ENCODE measurements around the gene GOSR2.
A peak's percentile ranks its signal among the peaks of the same experiment; 100 is the strongest.

GOSR2 gene

GRCh38 chr17:46943501-46944393 is 20.8 kb downstream of the GOSR2 start:
- TF ChIP-seq REST (IDR thresholded peaks at IDR 0.05; ENCODE audit: insufficient read depth in 1 of 2, low read depth in 2 of 2, low read length in 2 of 2): no peak
- TF ChIP-seq TAF1 (IDR thresholded peaks at IDR 0.05; ENCODE audit: borderline replicate concordance, insufficient read depth, low read length): no peak
- peak; percentile 49 for TF ChIP-seq FOXP2 (optimal IDR thresholded peaks at IDR 0.05; ENCODE audit: borderline replicate concordance, extremely low read depth, extremely low read length, insufficient read depth)
- TF ChIP-seq SIN3A (IDR thresholded peaks at IDR 0.05; ENCODE audit: borderline replicate concordance, insufficient read depth, low read length): no peak
- peak; percentile 18 for TF ChIP-seq POLR2AphosphoS5 (IDR thresholded peaks at IDR 0.05; ENCODE audit: low read depth, low read length)

GRCh38 chr17:46944931-46945330 is 22.0 kb downstream of the GOSR2 start:
- TF ChIP-seq POLR2AphosphoS5 (IDR thresholded peaks at IDR 0.05; ENCODE audit: low read depth, low read length) (0 out of 2 replicates have a peak, but pooled peaks have one; percentile 31), TAF1 (IDR thresholded peaks at IDR 0.05; ENCODE audit: borderline replicate concordance, insufficient read depth, low read length) (no peak)

GRCh38 chr17:46947216-46947615 is 24.3 kb downstream of the GOSR2 start:
- TF ChIP-seq TAF1 (IDR thresholded peaks at IDR 0.05; ENCODE audit: borderline replicate concordance, insufficient read depth, low read length) (no peak), SIN3A (IDR thresholded peaks at IDR 0.05; ENCODE audit: borderline replicate concordance, insufficient read depth, low read length) (no peak), POLR2AphosphoS5 (IDR thresholded peaks at IDR 0.05; ENCODE audit: low read depth, low read length) (no peak), REST (IDR thresholded peaks at IDR 0.05; ENCODE audit: insufficient read depth in 1 of 2, low read depth in 2 of 2, low read length in 2 of 2) (no peak), FOXP2 (optimal IDR thresholded peaks at IDR 0.05; ENCODE audit: borderline replicate concordance, extremely low read depth, extremely low read length, insufficient read depth) (no peak)

- TF ChIP-seq TAF1 (IDR thresholded peaks at IDR 0.05; ENCODE audit: borderline replicate concordance, insufficient read depth, low read length) (no peak), POLR2AphosphoS5 (IDR thresholded peaks at IDR 0.05; ENCODE audit: low read depth, low read length) (no peak), FOXP2 (optimal IDR thresholded peaks at IDR 0.05; ENCODE audit: borderline replicate concordance, extremely low read depth, extremely low read length, insufficient read depth) (no peak), SIN3A (IDR thresholded peaks at IDR 0.05; ENCODE audit: borderline replicate concordance, insufficient read depth, low read length) (no peak), REST (IDR thresholded peaks at IDR 0.05; ENCODE audit: insufficient read depth in 1 of 2, low read depth in 2 of 2, low read length in 2 of 2) (no peak)
These were observed 25.6 kb downstream of the GOSR2 start for GRCh38 chr17:46948544-46948943.

- TF ChIP-seq FOXP2 (optimal IDR thresholded peaks at IDR 0.05; ENCODE audit: borderline replicate concordance, extremely low read depth, extremely low read length, insufficient read depth) (no peak), SIN3A (IDR thresholded peaks at IDR 0.05; ENCODE audit: borderline replicate concordance, insufficient read depth, low read length) (no peak), TAF1 (IDR thresholded peaks at IDR 0.05; ENCODE audit: borderline replicate concordance, insufficient read depth, low read length) (no peak), POLR2AphosphoS5 (IDR thresholded peaks at IDR 0.05; ENCODE audit: low read depth, low read length) (no peak), REST (IDR thresholded peaks at IDR 0.05; ENCODE audit: insufficient read depth in 1 of 2, low read depth in 2 of 2, low read length in 2 of 2) (no peak)
These were observed 26.6 kb downstream of the GOSR2 start for GRCh38 chr17:46949291-46950174.
